ENCODE measurements around the gene SSRP1. TPM values are rescaled to one million over a fixed set of nuclear protein-coding genes. Genes with fewer than 3 reads are reported as not detected.

SSRP1 gene
- total RNA-seq, 1 donor from 2014 or later = 120 TPM

DNA sequence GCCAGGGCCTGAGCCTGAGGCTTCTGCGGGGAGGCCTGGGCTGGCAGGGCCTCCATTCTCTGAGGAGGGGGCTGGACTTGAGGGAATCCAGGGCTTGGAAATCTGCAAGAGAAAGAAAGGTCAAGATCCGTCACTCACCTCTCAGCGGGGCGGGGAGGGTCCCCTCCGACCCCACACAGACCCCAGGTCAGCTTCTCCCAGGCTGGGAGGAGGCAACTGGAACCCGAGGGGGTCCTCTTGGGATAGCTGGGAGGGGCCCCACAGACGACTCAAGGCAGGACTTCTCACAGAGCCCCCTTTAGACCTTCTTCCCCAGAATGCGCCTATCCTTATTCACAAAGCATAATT lies 21.9 kb downstream of the SSRP1 start:
- H3K4me1 Mint-ChIP-seq = peaks cover 17% of the 10 kb centered on the region
- H3K36me3 Mint-ChIP-seq (ENCODE audit: low read depth) = peaks cover 8% of the 10 kb centered on the region
- CTCF ChIA-PET = no interaction called here
- H3K9me3 Mint-ChIP-seq = no peaks in the 10 kb centered on the region
- intact Hi-C loops (cut with micrococcal nuclease) = no loop called here
- DNase-seq (no peak), ATAC-seq (ENCODE audit: low read depth) (no peak)
- TF ChIP-seq, protein P1, sequence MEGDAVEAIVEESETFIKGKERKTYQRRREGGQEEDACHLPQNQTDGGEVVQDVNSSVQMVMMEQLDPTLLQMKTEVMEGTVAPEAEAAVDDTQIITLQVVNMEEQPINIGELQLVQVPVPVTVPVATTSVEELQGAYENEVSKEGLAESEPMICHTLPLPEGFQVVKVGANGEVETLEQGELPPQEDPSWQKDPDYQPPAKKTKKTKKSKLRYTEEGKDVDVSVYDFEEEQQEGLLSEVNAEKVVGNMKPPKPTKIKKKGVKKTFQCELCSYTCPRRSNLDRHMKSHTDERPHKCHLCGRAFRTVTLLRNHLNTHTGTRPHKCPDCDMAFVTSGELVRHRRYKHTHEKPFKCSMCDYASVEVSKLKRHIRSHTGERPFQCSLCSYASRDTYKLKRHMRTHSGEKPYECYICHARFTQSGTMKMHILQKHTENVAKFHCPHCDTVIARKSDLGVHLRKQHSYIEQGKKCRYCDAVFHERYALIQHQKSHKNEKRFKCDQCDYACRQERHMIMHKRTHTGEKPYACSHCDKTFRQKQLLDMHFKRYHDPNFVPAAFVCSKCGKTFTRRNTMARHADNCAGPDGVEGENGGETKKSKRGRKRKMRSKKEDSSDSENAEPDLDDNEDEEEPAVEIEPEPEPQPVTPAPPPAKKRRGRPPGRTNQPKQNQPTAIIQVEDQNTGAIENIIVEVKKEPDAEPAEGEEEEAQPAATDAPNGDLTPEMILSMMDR (IDR thresholded peaks at IDR 0.05) = no peak
- H3K27ac Mint-ChIP-seq = no peak overlapping the region
- no peak overlapping the region for H3K4me3 Mint-ChIP-seq
- H3K27me3 Mint-ChIP-seq = peaks cover 5% of the 10 kb centered on the region
- POLR2A ChIA-PET = no interaction called here

DNA sequence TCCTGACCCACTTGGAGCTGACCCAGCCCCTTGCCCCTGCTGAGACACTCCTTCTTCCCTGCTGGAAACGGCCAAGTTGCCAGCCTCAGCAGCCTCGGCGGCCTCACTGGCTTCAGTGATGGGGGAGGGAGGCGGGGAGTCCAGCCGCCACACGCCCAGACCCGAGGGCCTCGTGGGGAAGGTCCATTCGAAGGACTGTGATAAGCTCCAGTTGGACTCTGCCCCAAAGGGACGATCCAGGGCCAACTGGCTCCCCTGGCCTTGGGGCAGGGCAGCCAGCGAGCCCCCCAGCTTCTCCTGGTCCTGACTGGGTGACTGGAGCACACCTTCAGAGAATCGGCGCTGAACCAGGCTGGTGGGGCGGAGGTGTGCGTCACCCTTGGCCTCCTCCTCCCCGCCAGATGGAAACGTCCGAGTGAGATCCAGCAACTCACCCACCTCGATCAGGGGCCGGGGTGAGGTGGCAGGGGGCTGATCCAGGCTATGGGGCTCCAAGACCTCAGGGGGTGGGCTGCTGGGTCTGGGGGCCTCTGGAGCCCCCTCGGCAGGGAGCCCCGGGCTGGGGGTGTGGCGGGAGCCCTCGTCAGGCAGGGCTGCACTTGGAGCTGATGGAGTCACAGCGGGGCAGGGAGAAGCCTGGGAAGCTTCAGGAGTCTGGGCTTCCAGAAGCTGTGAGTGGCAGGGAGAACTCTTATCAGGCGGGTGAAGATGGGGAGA lies 22.5 kb downstream of the SSRP1 start:
- H3K27me3 Mint-ChIP-seq = peaks cover 5% of the 10 kb centered on the region
- H3K27ac Mint-ChIP-seq = no peak overlapping the region
- no peak overlapping the region for H3K4me3 Mint-ChIP-seq
- ATAC-seq (ENCODE audit: low read depth) (no peak), DNase-seq (no peak)
- peaks cover 8% of the 10 kb centered on the region for H3K36me3 Mint-ChIP-seq (ENCODE audit: low read depth)
- TF ChIP-seq, protein P1 (IDR thresholded peaks at IDR 0.05) = no peak
- intact Hi-C loops (cut with micrococcal nuclease) = no loop called here
- H3K9me3 Mint-ChIP-seq = no peaks in the 10 kb centered on the region
- ChIA-PET CTCF (no interaction called here), POLR2A (no interaction called here)
- peaks cover 17% of the 10 kb centered on the region for H3K4me1 Mint-ChIP-seq

DNA sequence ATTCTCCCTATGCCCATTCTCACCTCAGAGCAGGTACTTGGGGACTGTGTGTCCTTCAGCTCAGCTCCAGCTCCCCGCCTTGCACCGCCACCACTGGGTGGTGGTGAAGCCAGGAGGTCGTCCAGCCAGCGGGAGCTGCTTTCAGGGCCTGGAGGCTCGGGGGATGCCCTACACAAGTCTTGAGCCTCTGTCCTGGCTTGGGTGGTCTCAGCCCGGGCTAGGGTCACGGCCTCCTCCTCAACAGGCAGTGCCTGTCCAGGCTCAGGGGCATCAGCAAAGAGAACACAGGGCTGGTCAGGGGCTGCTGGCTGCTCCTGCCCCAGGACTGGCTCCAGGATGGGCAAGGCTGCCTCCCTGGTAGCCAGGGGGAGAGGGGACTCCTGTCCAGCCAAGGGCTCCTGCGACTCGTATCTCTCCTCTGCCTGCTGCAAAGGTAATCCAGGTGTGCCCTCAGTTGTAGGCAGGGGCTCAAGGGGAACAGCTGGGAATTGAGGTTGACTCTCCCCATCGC lies 23.1 kb downstream of the SSRP1 start:
- CTCF ChIA-PET = no interaction called here
- Mint-ChIP-seq H3K4me1 (peaks cover 17% of the 10 kb centered on the region), H3K36me3 (ENCODE audit: low read depth) (peaks cover 8% of the 10 kb centered on the region), H3K27ac (no peak overlapping the region), H3K9me3 (no peaks in the 10 kb centered on the region), H3K27me3 (peaks cover 5% of the 10 kb centered on the region), H3K4me3 (no peak overlapping the region)
- ATAC-seq (ENCODE audit: low read depth) (no peak), DNase-seq (no peak)
- TF ChIP-seq, protein P1 (IDR thresholded peaks at IDR 0.05) = no peak
- POLR2A ChIA-PET = no interaction called here
- intact Hi-C loops (cut with micrococcal nuclease) = no loop called here

DNA sequence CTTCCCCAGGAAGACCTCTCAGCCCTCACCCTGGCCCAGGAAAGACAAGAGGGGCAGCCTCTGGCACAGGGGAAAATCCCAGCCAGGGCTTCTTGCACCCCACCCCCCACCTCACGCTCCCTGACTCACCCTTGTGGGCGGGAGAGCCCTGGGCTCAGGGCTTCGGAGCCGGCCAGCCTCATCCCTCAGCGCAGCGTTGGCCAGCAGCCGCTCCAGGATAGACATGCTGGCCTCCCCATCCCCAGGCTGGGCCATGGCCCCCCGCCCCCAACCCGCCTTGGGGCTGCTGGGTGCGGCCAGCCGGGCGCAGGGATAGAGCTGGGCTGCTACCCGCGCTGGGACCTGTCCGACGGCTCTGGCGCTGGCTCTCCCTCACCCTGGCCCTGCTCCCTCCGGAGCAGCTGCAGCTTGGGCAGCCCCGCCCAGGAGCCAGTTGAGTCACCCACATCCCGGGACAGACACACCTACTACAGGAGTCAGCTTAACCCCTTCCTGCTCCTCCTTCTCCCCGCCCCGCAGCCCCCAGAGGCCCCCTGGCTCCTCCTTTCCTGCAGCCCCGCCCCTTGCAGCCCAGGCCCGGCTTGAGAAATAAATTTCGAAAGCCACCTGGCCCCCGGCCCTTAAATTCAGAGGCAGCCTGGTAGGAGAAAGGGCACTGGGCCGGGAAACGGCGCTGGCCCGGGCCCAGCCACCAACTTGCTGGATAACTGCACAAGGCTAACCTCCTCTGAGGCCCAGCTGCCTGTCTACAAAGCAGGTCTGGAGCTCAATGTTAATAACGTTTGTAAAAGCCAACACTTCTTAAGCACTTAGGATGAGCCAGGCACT lies 24.4 kb downstream of the SSRP1 start:
- DNase-seq (no peak), ATAC-seq (ENCODE audit: low read depth) (peak; percentile 86)
- Mint-ChIP-seq H3K36me3 (ENCODE audit: low read depth) (peaks cover 8% of the 10 kb centered on the region), H3K4me3 (peak overlapping the region; percentile 25), H3K4me1 (peaks cover 17% of the 10 kb centered on the region), H3K9me3 (no peaks in the 10 kb centered on the region), H3K27ac (no peak overlapping the region), H3K27me3 (peaks cover 5% of the 10 kb centered on the region)
- TF ChIP-seq, protein P1 (IDR thresholded peaks at IDR 0.05) = no peak
- intact Hi-C loops (cut with micrococcal nuclease) = no loop called here
- ChIA-PET CTCF (no interaction called here), POLR2A (interaction anchor here (0.9 kb wide), 1 partner anchor 24 kb away, joined by 3 read pairs; the partner anchor contains the start of gene SSRP1)

DNA sequence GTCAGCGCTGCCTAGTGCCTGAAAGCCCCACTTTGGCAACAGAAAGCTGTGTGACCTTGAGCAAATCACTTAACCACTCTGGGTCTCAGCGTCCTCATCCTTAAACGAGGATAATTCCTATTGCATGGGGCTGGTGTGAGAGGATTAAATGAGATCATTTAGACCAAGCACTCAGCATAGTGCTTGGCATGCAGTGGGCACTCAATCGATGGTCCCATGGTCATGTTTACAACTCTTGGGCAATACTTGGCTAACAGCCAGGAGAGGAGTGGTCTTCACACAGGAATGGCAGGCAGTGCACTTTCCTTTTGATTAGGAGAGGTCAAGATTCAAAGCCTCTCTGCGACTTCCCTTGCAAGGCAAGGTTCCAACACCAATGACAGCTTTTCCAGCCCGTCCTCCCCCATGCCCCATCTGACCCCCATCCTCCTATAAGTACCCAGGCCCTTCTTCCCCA lies 25.0 kb downstream of the SSRP1 start:
- no peak overlapping the region for H3K4me3 Mint-ChIP-seq
- H3K27me3 Mint-ChIP-seq = peaks cover 5% of the 10 kb centered on the region
- ChIA-PET POLR2A (no interaction called here), CTCF (no interaction called here)
- peaks cover 17% of the 10 kb centered on the region for H3K4me1 Mint-ChIP-seq
- no peak for ATAC-seq (ENCODE audit: low read depth)
- no peaks in the 10 kb centered on the region for H3K9me3 Mint-ChIP-seq
- TF ChIP-seq, protein P1 (IDR thresholded peaks at IDR 0.05) = no peak
- H3K36me3 Mint-ChIP-seq (ENCODE audit: low read depth) = peaks cover 8% of the 10 kb centered on the region
- no peak for DNase-seq
- no peak overlapping the region for H3K27ac Mint-ChIP-seq
- intact Hi-C loops (cut with micrococcal nuclease) = no loop called here
